Daoy (cell line): ENCODE data around the gene LZIC. TPM values are rescaled to one million over a fixed set of nuclear protein-coding genes. Genes with fewer than 3 reads are reported as not detected.
"Not testable (repeated sequence)": the region's sequence is repeated elsewhere in the genome, so short reads cannot be mapped to it uniquely, and the experiment has no call there.

ENCODE experiments used
- DNase-seq: peaks from one replicate; pipeline ENCODE4 v3.0.0-alpha.2; 2015; ENCODE audit warnings: low read depth
- total RNA-seq: library from RNA; depleted of rRNA; stranded (reverse); fragments of >200 nt; shearing (Covaris generic); gene quantifications from 2 replicates; pipeline ENCODE4 v1.2.3, GENCODE V29; 2014; rRNA removed

The LZIC gene
- 41.3 and 55.6 TPM in 2 replicates for total RNA-seq

DNA sequence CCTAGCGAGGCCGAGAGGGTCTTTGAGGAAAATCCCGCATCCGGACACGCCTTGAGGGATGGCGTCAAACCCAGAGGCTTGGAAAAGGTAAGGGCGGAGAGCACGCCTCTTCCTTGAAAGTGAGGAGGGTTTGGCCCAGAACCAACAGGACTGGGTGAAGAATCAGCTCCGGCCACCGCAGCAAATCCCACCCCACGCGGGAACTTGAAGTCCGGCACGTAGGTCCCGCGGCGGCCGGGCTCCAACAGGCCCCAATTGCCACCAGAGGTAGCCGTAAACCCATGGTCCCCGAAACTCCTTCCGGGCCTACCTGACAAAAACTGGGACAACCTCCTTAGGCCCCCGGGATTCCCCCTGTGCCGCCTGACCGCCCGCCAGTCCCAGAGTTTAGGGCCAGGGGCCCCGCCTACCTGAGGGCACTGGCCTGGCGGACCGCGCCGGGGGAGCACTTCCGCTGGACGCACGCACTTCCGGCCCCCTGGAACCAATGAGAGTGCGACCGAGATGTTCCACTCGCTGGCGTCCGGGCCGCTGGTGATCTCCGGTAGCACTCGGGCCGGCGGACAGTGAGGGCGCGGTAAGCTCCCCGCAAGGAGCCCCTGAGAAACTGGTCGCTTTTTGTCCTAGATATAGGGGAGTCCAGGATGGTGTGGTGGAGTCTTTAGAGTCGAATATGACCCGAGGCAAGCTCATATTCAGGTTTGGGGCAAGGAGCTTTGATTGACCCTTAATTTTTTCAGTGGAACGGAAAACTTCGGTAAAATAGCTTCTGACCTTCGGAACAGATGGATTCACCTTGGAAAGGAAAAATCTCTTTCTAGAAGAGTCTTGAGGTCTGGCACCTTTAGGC lies at the start of gene LZIC, which contains the start of gene NMNAT1:
Gene LZIC, minus strand, starts transcription at position 453 of the 850 bp plus-strand sequence. CDS start 6,772 bp downstream, outside the sequence.
Gene NMNAT1, plus strand, starts transcription at position 537 of the 850 bp plus-strand sequence. CDS start 28,599 bp downstream, outside the sequence.
- DNase-seq: peak; percentile 97

DNA sequence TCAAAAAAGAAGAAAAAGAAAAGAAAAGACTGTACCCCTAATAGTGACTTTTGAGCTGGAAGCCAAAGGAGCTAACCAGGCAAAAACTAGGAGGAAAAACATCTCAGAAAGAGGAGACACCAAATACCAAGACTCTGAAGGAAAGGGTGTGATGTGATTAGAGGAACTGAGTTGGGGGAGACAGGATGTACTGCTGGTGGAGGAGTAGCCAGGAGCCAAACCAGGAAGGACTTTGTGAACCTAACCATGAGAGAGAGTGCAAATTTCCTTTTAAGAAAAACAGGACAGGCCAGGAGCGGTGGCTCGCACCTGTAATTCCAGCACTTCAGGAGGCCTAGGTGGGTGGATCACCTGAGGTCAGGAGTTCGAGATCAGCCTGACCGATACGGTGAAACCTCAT lies 49.7 kb upstream of the LZIC start:
- DNase-seq: no peak

DNA sequence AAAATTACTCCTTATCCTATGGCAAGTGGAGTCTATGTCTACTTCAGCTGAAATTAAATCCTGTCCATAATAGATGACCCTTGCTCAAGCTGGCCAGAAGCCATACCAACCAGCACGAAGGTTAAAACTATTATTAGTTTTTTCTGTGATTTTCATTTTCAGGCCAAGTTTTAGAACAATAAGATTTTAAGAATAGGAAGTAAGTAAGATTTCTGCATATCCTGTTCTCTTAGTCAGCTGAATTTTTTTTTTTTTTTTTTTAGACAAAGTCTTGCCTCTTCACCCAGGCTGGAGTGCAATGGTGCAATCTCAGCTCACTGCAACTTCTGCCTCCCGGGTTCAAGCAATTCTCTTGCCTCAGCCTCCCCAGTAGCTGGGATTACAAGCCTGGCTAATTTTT lies 47.8 kb upstream of the LZIC start:
- DNase-seq: no peak

DNA sequence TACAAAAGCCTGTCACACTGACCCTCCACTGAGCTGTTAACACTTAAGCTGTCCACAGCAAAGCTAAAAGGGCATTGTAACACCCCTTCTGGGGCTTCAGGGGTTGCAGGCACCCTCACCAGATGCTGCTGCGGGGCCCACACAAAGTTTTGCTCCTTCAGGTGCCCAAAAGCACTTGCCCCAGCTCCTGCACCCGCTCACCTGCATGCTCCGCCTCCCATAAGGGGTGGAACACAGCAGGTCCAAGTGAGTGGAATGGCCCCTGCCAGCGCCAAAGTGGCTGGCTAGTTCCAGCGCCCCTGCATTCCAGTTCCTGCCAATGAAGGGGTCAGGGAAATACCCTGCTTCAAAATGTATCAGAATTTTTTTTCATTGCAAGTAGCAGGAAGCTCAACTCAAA lies 46.6 kb upstream of the LZIC start:
- DNase-seq: no peak

DNA sequence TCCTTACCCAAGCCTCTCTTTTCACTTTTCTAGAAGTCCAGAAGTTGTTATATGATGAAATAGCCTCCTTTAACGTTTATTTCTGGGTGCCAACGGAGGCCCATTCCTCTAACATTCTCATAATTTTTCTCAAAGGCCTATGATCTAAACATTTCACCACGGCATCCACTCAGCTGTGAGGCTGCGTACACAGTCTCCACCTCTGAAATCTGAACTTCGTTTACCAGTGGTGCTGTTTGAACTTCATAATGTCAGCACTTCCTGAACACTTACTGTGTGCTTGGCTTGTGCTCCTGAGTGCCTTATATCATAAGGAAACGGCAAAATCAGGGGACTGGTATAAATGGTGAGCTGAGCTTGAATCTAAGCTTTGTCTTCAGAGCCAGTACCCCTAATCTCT lies 41.8 kb upstream of the LZIC start:
- no peak for DNase-seq

DNA sequence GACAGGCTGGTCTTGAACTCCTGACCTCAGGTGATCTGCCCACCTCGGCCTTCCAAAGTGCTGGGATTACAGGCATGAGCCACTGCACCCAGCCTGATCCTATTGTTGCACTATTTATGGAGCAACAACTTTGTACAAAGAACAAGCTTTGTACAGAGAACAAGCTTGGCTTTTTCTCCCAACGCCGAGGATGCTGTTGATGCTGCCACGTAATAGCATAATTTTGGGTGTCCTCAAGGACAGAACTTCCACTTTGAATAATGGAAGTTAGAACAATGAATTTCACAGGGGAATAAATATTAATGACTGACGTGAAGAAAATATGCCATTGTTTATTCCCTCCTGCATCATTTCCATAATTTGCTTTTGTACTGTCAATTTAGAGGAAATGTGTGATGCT lies 41.1 kb upstream of the LZIC start:
- no peak for DNase-seq

DNA sequence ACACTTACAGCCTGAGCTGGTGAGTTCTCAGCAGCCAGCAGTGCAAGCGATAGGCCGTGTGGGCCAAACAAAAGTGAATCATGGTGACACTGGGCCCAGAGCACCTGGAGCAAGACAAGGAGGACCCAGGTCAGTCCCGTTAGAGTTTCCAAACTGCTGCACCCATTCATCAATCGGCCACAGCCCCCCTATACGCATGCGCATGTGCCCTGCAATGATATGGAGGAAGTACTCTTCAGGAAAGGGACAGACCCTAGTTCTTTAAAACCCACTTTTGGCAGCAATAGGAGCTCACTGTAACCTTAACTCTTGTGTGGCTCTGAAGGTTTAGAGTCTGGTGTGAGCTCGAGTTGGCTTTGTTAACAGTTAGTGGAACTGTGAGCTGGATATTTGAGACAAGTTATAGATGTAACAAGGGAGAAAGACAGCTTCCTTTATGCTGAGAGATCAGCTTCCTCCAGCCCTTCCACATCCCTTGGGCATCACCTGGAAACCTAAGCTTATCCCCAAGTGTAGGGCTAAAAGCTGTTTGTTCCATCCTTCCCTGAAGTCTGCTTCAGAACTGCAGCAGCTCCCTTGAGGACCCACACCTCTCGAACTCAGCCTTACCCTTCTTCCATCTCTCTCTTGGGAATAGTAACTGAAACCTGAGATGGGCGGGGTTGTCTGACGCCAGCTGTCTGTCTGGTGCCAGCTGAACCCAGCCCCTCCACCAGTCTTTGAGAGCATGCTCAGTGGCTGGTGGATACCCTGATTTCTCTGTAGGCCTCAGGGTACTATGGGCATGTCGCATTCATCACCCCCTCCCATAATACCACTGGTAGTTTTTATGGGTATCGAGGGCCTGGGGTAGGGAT lies 17.7 kb upstream of the LZIC start:
- peak; percentile 39 for DNase-seq

DNA sequence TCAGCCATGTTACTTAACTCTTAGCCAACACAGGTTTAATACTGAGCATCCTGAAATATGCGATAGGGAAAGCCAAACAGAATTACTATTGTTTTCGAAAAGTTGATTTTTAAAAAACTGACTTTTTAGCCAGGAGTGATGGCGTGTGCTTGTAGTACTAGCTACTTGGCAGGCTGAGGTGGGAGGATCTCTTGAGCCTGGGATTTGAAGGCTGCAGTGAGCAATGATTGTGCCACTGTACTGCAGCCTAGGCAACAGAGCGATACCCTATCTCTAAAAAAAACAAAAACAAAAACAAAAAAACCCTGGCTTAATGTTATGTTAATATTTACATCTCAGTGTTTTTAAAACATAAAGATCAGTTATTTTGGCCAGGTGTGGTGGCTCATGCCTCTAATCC lies 16.8 kb upstream of the LZIC start:
- no peak for DNase-seq

DNA sequence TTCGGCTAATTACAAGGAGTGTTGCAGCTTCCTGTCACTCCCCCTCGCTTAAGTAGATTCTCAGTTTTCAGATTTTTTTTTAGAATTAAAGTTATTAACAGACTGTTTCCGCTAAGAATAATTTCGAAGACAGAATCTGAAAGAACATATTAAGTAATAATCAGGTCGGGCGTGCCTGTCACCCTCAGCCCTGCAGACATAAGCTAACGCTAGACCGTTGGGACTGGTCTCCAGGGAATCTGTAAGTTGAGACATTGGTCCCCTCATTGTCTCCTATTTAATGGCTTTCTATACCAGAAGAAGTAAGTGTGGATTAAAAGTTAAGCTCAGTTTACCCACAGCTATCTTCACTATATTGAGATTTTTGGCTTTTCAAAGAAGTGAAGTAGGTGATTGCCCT lies 14.5 kb upstream of the LZIC start:
- no peak for DNase-seq

DNA sequence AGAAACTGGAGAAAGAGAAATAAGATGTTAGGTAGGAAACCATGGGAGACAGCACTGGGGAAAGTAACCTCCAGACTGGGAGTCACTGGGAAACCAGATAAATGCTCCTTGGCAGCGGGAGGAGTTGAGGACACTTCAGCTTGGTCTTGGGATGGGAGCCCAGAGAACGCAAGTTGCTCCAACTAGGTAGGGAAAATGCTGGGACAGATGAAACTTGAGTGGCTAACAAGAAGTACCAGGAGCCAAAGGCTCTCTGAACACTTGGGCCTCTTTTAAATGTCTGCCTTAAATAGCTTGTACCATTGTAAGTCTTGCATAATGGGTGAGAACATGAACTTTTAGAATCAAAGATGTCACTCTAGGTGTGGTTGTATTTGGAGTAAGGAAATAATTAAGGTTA lies 3.1 kb upstream of the LZIC start:
- DNase-seq: no peak

DNA sequence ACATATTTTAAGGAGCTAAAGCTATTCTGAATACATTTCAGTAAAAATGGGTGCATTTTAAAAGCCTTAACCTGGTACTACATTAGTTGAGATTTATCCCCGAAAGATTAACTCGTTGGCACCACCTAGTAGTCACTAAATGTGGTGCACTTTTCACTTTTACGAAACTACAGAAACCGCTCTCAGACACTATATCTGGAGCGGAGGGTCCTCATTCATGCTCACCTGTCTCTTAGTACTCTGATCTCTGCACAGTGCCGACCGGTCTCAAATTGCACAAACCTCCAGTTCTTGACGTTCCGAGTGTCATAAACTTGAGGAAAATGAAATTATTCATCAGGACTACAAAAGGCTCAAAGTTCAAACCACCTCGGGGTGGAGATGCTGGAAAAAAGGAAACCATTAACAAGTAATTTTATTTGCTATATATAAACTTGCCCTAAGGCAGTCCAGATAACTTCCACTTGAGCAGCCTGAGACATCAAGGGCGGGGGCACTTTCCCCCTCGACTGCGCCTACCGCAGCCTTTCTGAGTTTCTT lies 722 bp downstream of the LZIC start:
- DNase-seq: peak; percentile 51

DNA sequence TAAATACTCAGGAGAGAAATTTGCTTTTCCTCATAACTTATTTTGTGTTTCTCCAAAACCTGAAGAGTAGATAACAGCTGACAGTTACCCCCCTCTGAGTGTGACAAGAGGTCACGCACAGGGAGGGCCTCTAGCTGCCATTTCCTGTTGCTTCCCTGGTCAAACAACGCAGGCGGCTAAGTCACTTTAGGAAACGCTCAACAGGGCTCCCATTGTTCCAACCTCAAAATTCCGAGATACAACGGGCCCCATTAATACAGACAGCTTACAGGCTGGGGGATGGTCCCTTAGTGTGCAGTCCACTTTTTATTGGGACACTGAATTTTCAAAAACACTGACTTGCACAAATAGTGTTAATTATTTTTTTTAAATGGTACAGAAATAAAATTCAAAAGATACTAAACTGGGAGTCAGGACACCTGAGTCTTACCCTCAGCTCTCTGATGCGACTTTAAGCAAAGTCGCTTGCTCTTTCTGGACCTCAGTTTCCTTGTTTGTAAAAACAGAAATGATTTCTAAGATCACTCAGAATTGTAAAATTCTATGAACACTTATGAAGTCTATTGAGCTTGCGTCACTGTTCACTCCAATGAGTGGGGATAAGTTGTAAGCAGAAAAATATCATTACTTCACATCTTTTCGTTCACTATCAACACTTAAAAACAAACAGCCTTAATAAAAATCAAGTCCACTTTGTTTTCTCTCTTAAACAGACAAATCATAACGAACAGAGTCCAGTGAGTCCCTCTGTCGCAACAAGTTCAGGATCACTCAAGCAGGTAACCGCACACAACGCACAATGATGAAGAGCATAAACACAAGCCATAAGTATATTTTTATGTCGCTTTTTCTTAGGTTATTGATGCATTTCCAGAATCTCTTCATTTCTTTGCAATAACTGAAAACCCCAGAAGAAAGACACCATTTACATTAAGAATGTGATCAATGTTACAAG lies 13.5 kb downstream of the LZIC start:
- DNase-seq: no peak

DNA sequence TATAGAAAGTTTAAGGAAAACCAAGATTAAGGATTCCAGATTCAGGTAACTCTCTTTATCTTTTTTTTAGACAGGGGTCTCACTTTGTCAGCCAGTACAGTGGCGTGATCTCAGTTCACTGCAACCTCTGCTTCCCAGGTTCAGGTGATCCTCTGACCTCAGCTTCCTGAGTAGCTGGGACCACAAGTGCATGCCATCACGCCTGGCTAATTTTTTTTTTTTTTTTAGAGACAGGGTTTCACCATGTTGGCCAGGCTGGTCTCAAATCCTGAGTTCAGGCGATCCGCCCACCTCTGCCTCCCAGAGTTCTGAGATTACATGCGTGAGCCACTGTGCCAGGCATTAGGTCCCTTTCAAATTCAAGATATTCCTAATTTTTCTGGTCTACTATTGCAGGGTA lies 15.9 kb downstream of the LZIC start:
- DNase-seq: no peak

DNA sequence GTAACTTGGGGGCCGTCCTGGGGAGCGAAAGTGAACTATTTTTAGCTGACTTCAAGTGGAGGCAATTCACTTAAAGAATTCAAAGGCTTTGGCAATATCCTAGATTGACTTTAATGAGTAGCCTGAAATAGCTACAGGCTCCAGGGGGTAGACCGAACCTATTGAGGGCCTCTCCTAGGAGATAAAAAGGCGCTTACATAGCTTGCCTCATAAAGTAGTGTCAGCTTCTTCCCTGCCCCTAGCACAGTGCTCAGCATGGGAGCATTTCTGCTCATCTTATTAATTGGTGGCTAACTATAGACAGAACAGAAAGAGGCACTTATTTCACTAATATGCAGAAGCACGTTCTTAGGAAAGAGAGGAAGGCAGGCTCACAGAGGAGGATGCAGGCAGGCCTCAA lies 20.8 kb downstream of the LZIC start:
- no peak for DNase-seq

DNA sequence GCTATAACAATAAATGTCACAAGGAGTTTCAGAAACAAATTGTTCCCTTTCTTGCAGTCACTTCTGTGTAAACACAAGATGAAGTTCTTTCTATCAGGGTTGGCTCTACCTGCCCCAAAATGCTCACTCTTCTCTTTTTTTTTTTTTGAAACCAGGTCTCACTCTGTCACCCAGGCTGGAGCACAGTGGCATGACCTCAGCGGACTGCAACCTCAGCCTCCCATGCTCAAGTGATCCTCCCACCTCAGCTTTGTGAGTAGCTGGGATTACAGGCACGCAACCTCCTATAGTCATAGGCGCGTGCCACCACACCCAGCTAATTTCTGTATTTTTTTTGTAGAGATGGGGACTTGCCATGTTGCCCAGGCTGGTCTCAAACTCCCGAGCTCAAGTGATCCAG lies 22.6 kb downstream of the LZIC start:
- DNase-seq: no peak

DNA sequence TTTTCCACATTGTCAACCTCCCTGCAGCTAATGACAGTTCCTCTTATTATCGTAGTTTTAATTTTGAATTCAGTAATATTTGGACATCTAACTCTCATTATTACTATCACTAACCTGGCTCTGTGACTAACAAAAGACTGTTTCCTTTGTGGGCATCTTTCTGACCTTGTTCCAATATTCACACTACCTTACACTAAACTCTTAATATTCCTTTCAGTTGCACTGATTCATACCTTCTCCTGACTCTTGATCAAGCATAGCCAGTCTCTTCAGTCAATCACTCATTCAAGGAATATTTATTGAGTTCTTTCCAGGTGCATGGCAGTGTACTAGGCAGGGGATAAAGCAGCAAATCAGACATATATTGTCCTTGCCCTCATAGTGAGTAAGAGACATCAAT lies 25.3 kb downstream of the LZIC start:
- DNase-seq: no peak

DNA sequence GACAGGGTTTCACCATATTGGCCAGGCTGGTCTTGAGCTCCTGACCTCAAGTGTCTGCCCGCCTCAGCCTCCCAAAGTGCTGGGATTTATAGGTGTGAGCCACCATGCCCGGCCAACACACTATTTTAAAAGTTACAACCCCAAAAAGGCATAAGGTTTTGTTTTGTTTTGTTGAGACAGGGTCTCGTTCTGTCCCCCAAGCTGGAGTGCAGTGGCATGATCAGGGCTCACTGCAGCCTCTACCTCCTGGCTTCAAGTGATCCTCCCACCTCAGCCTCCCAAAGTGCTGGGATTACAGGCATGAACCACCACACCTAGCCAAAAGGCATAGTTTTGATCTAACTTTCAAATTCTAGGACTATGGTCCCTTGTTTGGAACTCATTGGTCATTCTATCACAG lies 25.7 kb downstream of the LZIC start:
- not testable (repeated sequence) for DNase-seq

DNA sequence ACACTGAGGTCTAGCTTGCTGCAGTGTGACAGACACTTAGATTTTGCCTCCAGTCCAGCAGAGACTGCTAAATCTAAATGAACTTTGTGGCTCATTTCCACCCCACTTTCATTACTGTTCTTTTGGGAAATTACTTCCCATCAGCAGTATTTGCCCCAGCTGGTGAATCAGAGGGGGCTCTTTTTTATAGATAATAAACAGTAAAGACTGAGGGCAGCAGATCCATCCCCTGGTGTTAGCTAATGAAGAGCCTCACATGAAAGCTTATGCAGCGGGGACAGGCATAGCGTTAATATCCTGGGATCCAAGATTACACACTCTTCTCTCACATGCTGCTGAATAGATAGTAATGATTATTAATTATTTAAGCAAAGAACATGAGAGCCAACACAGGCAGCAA lies 26.7 kb downstream of the LZIC start:
- DNase-seq: no peak

DNA sequence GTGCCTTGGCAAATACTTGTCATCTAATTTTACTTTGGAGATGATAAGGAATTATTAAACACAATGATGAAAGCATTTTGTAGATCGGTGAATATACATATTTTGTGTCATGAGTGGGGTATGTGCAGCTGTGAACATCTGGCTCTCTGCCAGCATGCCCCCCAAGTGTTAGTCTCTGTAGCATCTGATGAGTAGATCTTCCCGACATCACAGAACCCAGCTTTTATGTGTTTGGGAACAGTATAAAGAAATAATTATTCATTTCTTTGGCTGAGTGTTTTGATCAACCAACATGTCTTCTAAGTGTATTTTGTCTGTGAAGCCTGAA lies 28.6 kb downstream of the LZIC start:
- DNase-seq: no peak

DNA sequence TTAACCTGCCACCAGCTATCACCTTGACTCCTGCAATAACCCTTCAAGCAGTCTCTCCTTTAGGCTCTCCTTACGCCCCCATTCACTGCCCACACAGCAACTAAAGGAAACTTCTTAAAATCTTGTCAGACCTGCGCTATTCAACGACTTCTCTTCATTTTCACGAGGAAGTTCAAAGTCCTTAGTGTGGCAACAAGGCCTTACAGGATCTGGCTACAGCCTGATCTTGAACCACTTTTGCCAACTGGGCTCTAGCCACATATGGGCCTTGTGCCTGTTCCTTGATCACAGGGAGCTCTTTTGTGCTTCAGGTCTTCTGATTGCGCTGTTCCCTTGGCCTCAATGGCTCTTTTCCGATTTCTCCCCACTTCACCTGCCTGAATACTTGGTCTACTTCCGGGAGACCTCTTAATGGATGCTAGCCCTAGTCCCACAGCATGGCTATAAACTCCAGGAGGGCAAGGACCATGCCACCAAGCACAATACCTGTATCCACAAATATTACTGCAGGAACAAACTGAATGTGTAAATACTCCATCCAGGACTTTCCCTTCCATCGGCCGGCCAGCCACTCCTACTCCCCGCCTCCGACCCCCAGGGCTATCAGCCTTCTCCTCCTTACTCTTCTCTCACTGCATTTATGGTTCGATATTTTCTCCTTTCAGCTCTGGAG lies 30.8 kb downstream of the LZIC start:
- no peak for DNase-seq
